Bronchial epithelial cell (primary cell): ENCODE data around the gene ITPR3. TPM values are rescaled to one million over a fixed set of nuclear protein-coding genes. Genes with fewer than 3 reads are reported as not detected.

Experiments
- DNase-seq: peaks from one replicate; pipeline ENCODE4 v3.0.0-alpha.2; 2010; ENCODE audit warnings: low read depth
- FAIRE-seq: peaks from 2 replicates; lab custom pipeline; 2011; peaks lifted over from hg19 to GRCh38; lab: Jason Lieb, UNC
- H3K27me3 ChIP-seq: 2 replicates; pipeline ENCODE4 v1.5.1; 2011; ENCODE audit warnings: low read length; ENCODE audit not compliant: control insufficient read depth, insufficient read depth
- H3K36me3 ChIP-seq: 2 replicates; pipeline ENCODE4 v1.5.1; 2011; ENCODE audit warnings: low read length; ENCODE audit not compliant: control insufficient read depth, insufficient read depth
- H3K4me3 ChIP-seq: 2 replicates; pipeline ENCODE4 v1.5.1; 2011; ENCODE audit warnings: mild to moderate bottlenecking, low read depth, low read length, control low read depth
- CTCF ChIP-seq: IDR thresholded peaks from 2 replicates; pipeline ENCODE4 v1.5.1; 2011; ENCODE audit warnings: mild to moderate bottlenecking, moderate library complexity, low read length, control low read depth, inconsistent platforms; ENCODE audit not compliant: insufficient read depth, severe bottlenecking
- total RNA-seq: library from RNA; depleted of rRNA; stranded (reverse); fragments of >200 nt; gene quantifications from 2 replicates; pipeline ENCODE4 v1.2.1, GENCODE V29; 2014

ITPR3 gene
- total RNA-seq, 1 donor from 2014 or later = 95.6 TPM

DNA sequence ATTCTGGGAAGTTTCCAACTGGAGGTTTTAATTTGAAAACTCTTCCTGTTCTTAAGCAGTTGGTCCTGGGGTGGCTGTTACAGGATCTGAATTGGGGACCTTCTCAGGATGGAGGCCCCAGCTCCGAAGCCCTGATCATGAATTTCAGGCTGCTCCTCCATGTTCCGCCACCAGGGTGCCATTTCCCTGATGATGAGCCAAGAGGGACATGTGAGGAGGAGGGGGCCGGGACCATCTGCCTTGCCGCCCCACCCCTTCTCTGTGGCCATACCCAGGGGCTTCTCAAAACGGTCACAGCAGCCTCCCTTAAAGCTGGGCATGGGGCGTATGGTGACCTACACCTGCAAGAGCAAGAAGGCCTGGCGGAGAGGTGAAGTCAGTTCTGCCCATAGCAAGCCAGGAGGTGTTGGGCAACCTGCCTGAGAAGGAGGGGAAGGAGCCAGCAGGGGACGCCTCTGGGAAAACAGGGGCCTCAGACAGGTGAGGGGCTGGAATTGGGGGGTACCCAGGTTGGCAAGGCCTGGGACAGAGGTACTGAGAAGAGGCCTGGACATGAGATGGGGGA, 37.4 kb upstream of the ITPR3 start:
- H3K27me3 ChIP-seq = no peaks in the 10 kb centered on the region
- H3K4me3 ChIP-seq = no peak overlapping the region
- FAIRE-seq = no peak
- TF ChIP-seq CTCF = peak; percentile 46
- DNase-seq = no peak
- no peaks in the 10 kb centered on the region for H3K36me3 ChIP-seq

DNA sequence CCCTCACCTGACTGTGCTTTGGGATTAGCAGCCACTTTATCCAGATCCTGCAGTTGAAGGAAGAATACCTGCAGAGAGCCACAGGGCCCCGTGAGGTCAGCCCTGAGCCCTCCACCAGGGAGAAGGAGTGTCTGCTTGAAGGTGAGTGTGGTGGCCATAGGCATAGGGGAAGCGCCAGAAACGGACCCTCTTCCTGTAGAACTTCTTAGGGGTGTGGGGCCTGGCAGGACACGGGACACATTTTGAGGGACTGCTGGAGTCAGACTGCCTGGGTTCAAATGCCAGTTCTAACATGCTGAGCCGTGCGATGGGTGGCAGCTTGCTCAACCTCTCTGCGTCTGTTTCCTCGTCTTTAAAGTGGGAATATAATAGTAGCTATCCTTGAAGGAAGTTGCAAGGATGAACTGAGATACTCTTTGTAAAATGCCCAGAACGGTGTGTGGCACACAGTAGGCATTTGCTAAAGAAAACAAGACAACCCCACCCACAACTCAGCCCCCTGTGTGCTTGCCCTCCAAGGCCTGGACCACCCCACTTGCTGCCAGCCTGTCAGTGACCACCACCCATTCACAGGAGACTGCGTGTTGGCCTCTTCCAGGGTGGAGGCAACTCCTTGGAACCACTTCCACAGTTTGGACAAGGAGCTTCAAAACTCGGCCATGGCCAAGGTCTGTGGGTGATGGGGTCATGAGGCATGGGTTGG, 36.3 kb upstream of the ITPR3 start:
- FAIRE-seq = no peak
- no peak for DNase-seq
- H3K4me3 ChIP-seq = no peak overlapping the region
- H3K36me3 ChIP-seq = no peaks in the 10 kb centered on the region
- no peak for TF ChIP-seq CTCF
- no peaks in the 10 kb centered on the region for H3K27me3 ChIP-seq

GRCh38 chr6:33585403-33586107, 35.6 kb upstream of the ITPR3 start:
- peak; percentile 98 for TF ChIP-seq CTCF
- H3K36me3 ChIP-seq = no peaks in the 10 kb centered on the region
- no peak overlapping the region for H3K4me3 ChIP-seq
- DNase-seq = peak; percentile 49
- no peak for FAIRE-seq
- H3K27me3 ChIP-seq = no peaks in the 10 kb centered on the region

DNA sequence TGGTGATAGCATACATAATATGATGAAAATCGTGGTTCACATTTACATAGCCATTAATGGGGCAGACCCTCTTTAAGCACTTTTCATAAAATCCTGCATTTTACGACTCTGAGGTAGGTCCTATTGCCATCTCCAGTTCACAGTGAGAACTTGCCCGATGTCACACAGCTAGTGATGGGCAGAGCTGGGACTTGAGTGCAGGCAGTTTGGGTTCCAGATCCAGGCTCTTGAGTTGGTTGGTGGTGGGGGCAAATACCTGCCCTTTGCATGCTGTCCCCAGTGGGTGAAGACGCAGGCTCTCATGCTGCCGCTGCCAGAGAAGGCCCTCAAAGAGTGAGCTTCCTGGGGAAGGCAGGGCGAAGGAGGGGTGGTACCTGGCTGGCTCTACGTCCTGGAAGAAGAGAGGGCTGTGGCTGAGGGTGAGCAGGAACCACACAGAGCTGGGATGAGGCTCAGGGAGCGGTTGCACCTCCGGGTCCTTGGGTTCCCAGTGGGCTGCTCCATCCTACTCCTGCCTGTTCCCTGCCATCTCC, 34.9 kb upstream of the ITPR3 start:
- FAIRE-seq = no peak
- no peaks in the 10 kb centered on the region for H3K36me3 ChIP-seq
- TF ChIP-seq CTCF = no peak
- no peak for DNase-seq
- H3K4me3 ChIP-seq = no peak overlapping the region
- no peaks in the 10 kb centered on the region for H3K27me3 ChIP-seq

DNA sequence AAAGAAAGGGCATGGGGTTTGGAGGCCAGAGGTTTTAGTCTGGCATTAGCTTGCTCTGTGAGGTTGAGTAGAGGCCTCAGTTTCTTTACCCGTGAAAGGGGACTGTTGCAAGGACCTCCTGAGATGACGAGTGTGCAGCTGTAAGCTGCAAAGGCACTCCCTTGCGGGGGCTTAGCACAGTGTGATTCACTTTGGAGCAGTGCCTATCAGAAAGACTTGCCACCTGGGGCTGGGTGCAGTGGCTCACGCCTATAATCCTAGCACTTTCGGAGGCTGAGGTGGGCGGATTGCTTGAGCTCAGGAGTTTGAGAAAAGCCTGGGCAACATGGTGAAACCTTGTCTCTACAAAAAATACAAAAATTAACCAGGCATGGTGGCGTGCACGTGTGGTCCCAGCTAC, 33.6 kb upstream of the ITPR3 start:
- DNase-seq (peak; percentile 42), FAIRE-seq (no peak)
- TF ChIP-seq CTCF = no peak
- Histone ChIP-seq H3K4me3 (no peak overlapping the region), H3K27me3 (no peaks in the 10 kb centered on the region), H3K36me3 (no peaks in the 10 kb centered on the region)
